Chondrocyte (in vitro differentiated cells): Measurements from ENCODE around the gene GRIN2C. TPM values are rescaled to one million over a fixed set of nuclear protein-coding genes. Genes with fewer than 3 reads are reported as not detected.

ENCODE experiments used
- DNase-seq: peaks from one replicate; pipeline ENCODE4 v3.0.0; 2021; ENCODE audit warnings: mixed read lengths, low spot score
- H3K27ac Mint-ChIP-seq: one replicate; pipeline ENCODE4 v1.8.0; 2021; ENCODE audit warnings: mild to moderate bottlenecking, moderate library complexity, mixed read lengths; ENCODE audit not compliant: unreplicated experiment
- H3K27me3 Mint-ChIP-seq: 2 replicates; pipeline ENCODE4 v1.8.0; 2021; ENCODE audit warnings: low read depth, mixed read lengths
- H3K36me3 Mint-ChIP-seq: 2 replicates; pipeline ENCODE4 v1.8.0; 2021; ENCODE audit warnings: low read depth, mixed read lengths
- H3K4me1 Mint-ChIP-seq: 2 replicates; pipeline ENCODE4 v1.8.0; 2021; ENCODE audit warnings: low read depth, mild to moderate bottlenecking, mixed read lengths
- H3K4me3 Mint-ChIP-seq: one replicate; pipeline ENCODE4 v1.8.0; 2021; ENCODE audit warnings: mild to moderate bottlenecking, moderate library complexity, mixed read lengths; ENCODE audit not compliant: unreplicated experiment
- H3K9me3 Mint-ChIP-seq: 2 replicates; pipeline ENCODE4 v1.8.0; 2021; ENCODE audit warnings: low read depth, mixed read lengths
- total RNA-seq: library from RNA; stranded (reverse); gene quantifications from 3 replicates; pipeline ENCODE4 v1.2.1, GENCODE V29; 2021
- TF ChIP-seq, protein P1 (sequence below): fragments of 200-600 bp; sonication (generic); IDR thresholded peaks from 2 replicates; pipeline ENCODE4 v1.5.0; 2021; ENCODE audit warnings: antibody characterized with exemption, mild to moderate bottlenecking, moderate library complexity

Gene GRIN2C
- total RNA-seq, 1 donor from 2014 or later = 0.07 TPM

DNA sequence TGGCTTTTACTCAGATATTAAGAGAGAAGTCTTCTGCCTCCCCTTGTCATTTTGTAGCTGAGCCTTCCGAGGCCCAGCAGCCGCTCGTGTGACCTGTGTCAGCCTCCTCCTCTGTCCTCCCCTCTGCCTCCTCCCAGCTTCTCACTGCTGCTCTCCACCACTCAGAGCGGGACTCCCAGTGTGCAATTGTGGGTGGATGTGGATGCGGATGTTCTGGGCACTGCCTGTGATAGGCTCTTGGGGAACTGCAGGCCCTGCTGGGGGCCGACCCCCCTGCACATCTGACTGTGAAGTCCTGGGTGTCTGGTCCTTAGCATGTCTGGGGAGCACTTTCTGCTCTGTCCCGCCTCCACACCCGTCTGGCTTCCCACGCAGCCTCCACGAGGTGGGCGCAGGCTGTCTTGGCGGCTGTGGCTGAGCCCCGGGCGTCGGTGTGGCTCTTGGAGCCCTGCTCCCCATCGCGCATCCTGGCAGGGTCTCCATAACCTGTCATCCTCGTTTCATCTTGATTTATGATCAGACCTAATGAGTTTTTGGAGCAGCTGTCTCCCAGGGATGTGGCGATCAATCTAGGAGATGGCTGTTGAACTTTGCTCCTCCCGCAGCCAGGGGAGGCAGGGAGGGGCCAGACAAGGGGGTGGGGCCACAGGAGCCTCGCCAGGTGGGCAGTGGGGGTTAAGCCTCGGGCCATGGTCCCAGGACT is 28.1 kb downstream of the GRIN2C start:
- H3K36me3 Mint-ChIP-seq = peaks cover 16% of the 10 kb centered on the region
- H3K27me3 Mint-ChIP-seq = no peaks in the 10 kb centered on the region
- TF ChIP-seq, protein P1, sequence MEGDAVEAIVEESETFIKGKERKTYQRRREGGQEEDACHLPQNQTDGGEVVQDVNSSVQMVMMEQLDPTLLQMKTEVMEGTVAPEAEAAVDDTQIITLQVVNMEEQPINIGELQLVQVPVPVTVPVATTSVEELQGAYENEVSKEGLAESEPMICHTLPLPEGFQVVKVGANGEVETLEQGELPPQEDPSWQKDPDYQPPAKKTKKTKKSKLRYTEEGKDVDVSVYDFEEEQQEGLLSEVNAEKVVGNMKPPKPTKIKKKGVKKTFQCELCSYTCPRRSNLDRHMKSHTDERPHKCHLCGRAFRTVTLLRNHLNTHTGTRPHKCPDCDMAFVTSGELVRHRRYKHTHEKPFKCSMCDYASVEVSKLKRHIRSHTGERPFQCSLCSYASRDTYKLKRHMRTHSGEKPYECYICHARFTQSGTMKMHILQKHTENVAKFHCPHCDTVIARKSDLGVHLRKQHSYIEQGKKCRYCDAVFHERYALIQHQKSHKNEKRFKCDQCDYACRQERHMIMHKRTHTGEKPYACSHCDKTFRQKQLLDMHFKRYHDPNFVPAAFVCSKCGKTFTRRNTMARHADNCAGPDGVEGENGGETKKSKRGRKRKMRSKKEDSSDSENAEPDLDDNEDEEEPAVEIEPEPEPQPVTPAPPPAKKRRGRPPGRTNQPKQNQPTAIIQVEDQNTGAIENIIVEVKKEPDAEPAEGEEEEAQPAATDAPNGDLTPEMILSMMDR = no peak
- H3K9me3 Mint-ChIP-seq = no peaks in the 10 kb centered on the region
- H3K4me3 Mint-ChIP-seq = no peak overlapping the region
- H3K4me1 Mint-ChIP-seq = peaks cover 8% of the 10 kb centered on the region
- no peak for DNase-seq
- H3K27ac Mint-ChIP-seq = no peak overlapping the region

DNA sequence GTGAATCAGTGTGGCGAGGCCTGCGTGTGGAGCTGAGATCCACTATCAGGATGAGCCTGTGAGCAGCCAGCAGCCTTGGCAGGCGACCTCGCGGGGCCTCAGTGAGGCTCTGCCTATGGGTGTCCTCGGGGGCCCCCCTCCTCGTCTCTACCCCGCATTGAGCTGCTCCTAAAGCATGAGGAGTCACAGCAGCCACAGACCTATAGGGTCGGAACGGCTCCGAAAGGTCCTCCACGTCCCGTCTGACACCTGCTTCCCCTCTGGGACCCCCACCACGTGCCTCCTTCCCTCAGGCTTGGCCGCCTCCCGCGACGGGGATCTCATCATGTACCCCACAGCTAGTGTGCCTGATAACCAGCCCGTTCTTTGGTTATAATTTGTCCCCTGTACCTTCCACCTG is 28.8 kb downstream of the GRIN2C start:
- TF ChIP-seq, protein P1 = no peak
- no peak overlapping the region for H3K27ac Mint-ChIP-seq
- H3K4me3 Mint-ChIP-seq = no peak overlapping the region
- H3K36me3 Mint-ChIP-seq = peaks cover 9% of the 10 kb centered on the region
- H3K4me1 Mint-ChIP-seq = peaks cover 8% of the 10 kb centered on the region
- peak; percentile 90 for DNase-seq
- H3K9me3 Mint-ChIP-seq = no peaks in the 10 kb centered on the region
- H3K27me3 Mint-ChIP-seq = no peaks in the 10 kb centered on the region

DNA sequence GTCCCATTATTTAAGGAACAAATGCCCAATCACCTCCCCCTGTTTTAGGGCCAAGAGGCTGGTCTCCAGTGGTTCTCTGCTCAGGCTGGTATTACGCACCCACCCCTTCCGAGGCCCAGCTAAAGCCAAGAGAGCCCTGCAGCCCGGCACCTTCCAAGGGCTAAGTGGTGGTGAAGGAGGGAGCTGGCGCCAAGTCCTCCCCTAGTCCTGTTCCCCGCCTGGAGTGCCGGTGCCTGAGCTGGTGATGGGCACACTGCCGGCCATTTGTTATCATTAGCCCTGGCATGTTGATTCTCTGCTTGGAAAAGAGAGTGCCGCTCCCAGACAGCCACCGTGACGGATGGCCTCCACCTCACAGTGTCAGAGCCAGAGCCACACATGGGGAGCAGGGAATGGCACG is 31.9 kb downstream of the GRIN2C start:
- no peaks in the 10 kb centered on the region for H3K9me3 Mint-ChIP-seq
- no peak overlapping the region for H3K27ac Mint-ChIP-seq
- H3K4me1 Mint-ChIP-seq = no peaks in the 10 kb centered on the region
- peaks cover 9% of the 10 kb centered on the region for H3K36me3 Mint-ChIP-seq
- TF ChIP-seq, protein P1 = no peak
- no peaks in the 10 kb centered on the region for H3K27me3 Mint-ChIP-seq
- no peak for DNase-seq
- no peak overlapping the region for H3K4me3 Mint-ChIP-seq

DNA sequence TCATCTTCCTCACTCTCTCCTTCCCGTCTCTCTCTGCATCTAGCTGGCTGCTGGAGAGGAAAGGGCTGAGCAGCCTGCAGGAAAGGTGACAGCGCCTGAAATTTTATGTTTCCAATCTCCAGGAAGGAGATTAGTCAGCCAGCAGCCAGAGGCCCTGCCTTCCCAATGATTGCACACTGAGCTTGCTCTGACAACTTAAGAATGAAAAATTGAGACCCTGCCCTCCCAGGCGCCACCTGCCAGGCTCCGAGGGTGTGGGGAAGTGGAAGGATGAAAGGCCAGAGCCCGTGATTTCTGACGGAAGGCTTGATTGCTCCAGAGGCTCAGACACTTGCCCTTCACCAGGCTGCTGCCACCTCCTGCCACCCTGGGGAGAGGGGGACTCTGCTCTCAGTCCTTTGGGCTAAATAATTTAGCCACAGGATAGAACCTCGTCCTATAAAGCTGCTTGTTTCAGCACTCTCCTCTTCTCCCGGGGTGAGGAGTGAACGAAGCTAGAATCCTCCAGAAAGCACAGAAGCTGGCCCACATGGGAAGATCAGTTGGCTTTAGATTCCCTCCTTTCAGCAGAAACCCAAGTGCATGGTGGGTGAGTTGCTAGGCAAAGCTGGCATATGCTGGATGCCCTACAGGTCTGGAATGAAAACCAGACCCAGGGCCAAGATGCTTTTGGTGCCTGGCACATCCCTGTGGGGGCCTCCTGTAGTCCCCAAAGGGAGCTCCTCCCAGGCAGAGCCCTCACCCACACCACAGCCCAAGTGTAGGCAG is 33.5 kb downstream of the GRIN2C start:
- Mint-ChIP-seq H3K4me3 (no peak overlapping the region), H3K36me3 (peaks cover 9% of the 10 kb centered on the region), H3K27ac (no peak overlapping the region), H3K9me3 (no peaks in the 10 kb centered on the region), H3K27me3 (no peaks in the 10 kb centered on the region), H3K4me1 (no peaks in the 10 kb centered on the region)
- TF ChIP-seq, protein P1 = no peak
- DNase-seq = no peak

DNA sequence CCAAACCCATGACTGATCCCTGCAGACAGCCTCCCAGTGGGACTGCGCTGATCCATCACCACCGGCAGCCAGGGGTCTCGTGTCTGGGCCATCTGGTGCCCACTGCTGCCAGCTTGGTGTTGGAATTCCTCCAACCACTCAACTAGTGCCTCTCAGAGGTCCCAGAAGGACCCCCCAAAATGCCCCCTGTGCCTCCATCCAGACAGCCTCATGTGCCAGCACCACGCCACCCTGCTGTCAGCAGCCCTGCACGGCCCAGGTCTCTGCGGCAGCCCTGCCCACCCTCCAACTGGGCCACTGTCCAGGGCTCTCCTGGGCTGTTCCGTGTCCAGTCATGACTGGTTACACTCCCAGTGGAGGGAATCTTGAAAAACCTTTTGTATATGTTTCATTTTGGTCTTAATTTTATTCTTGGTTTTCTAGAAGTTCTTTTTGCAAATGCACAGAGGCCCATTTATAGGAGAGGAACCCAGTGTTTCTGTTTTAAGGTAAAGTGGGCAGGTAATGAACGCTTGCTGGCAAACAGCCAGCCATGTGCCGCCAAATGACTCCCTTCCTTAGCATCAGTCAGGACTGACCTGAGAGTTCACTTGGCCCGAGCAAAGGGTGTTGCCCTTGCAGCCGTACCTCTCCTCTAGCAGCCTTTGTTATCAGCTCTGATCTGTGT is 34.6 kb downstream of the GRIN2C start:
- Mint-ChIP-seq H3K4me1 (no peaks in the 10 kb centered on the region), H3K9me3 (no peaks in the 10 kb centered on the region), H3K27ac (no peak overlapping the region), H3K27me3 (no peaks in the 10 kb centered on the region), H3K36me3 (peaks cover 4% of the 10 kb centered on the region), H3K4me3 (no peak overlapping the region)
- TF ChIP-seq, protein P1 = no peak
- no peak for DNase-seq
